HepG2 (cell line): ENCODE results near the gene CLEC3A. TPM values are rescaled to one million over a fixed set of nuclear protein-coding genes. Genes with fewer than 3 reads are reported as not detected.
"Not testable (repeated sequence)": the region's sequence is repeated elsewhere in the genome, so short reads cannot be mapped to it uniquely, and the experiment has no call there.

Experiments
- ATAC-seq: fragments of 200-7000 bp; cut with Tn5 transposase; 3 replicates; pipeline ENCODE4 v1.9.1; 2020; ENCODE audit warnings: mild to moderate bottlenecking, moderate library complexity
- BruUV-seq: library from RNA; stranded (reverse); fragments of 400-500 nt; replicated peaks from 2 replicates; lab custom pipeline; 2021; lab: Mats Ljungman, UMichigan
- CTCF ChIA-PET: fragments of 300-600 bp; formaldehyde crosslinking; extraction: SDS; loops from one replicate; lab custom pipeline; 2021; ENCODE audit warnings: low total read pairs, inconsistent platforms, low intra/inter-chr PET ratio; lab: Yijun Ruan, JAX
- POLR2A ChIA-PET: fragments of 350-600 bp; sonication (Branson Sonifier 250); formaldehyde crosslinking; loops from one replicate; lab custom pipeline; 2020; ENCODE audit warnings: antibody characterized with exemption, inconsistent platforms; lab: Yijun Ruan, JAX
- DNase-seq: peaks from one replicate; pipeline ENCODE4 v3.0.0-alpha.2; 2015; ENCODE audit warnings: low spot score
- FAIRE-seq: peaks from 3 replicates; lab custom pipeline; 2011; peaks lifted over from hg19 to GRCh38; lab: Jason Lieb, UNC
- H2AFZ ChIP-seq: one replicate; pipeline ENCODE4 v1.6.1; 2011; ENCODE audit warnings: low read length, inconsistent platforms
- H3K27ac ChIP-seq: fragments of 300-600 bp; 3 replicates; pipeline ENCODE4 v1.8.0; 2011; ENCODE audit warnings: mixed run types, mild to moderate bottlenecking, mixed read lengths, low read length, inconsistent platforms; ENCODE audit not compliant: insufficient read depth; ENCODE audit errors: extremely low read length
- H3K27me3 ChIP-seq, 2 experiments: fragments of 200-600 bp in 1 of 2; 2 replicates in 1 of 2; 3 replicates in 1 of 2; pipeline versions ENCODE4 v1.6.0 to v1.8.0; 2011; ENCODE audit warnings: low read length in 2 of 2, mild to moderate bottlenecking in 2 of 2, moderate library complexity in 2 of 2, inconsistent platforms in 1 of 2; ENCODE audit not compliant: insufficient read depth in 2 of 2, control insufficient read depth in 1 of 2
- H3K36me3 ChIP-seq, 2 experiments: fragments of 200-600 bp in 1 of 2; replicated peaks in 1 of 2; 2 replicates in 1 of 2; 3 replicates in 1 of 2; pipeline versions ENCODE4 v1.5.1 to v1.8.0; 2011; ENCODE audit warnings: low read length in 2 of 2, inconsistent platforms in 1 of 2; ENCODE audit not compliant: insufficient read depth in 2 of 2, control insufficient read depth in 1 of 2
- H3K4me1 ChIP-seq: 2 replicates; pipeline ENCODE4 v1.5.1; 2012; ENCODE audit warnings: low read length, inconsistent platforms; ENCODE audit not compliant: insufficient read depth
- H3K4me2 ChIP-seq: 2 replicates; pipeline ENCODE4 v1.6.0; 2011; ENCODE audit warnings: low read depth, low read length, inconsistent platforms
- H3K4me3 ChIP-seq, 3 experiments: fragments of 200-600 bp in 1 of 3; sonication (generic), shearing (Covaris generic) in 1 of 3; replicated peaks in 1 of 3; 2 replicates each; pipeline ENCODE4 v1.5.1; 2011 to 2016; ENCODE audit warnings: low read length in 3 of 3, inconsistent platforms in 2 of 3, low read depth in 2 of 3, mild to moderate bottlenecking in 2 of 3, control low read depth in 1 of 3, mixed read lengths in 1 of 3; ENCODE audit not compliant: insufficient read depth in 1 of 3
- H3K79me2 ChIP-seq: one replicate; pipeline ENCODE4 v1.6.1; 2011; ENCODE audit warnings: low read length, inconsistent platforms; ENCODE audit not compliant: insufficient read depth
- H3K9ac ChIP-seq: 2 replicates; pipeline ENCODE4 v1.6.0; 2011; ENCODE audit warnings: mild to moderate bottlenecking, low read depth, low read length, inconsistent platforms; ENCODE audit not compliant: insufficient read depth
- H3K9me3 ChIP-seq: 2 replicates; pipeline ENCODE4 v1.5.1; 2012; ENCODE audit warnings: mild to moderate bottlenecking, low read length
- H4K20me1 ChIP-seq: 2 replicates; pipeline ENCODE4 v1.6.0; 2011; ENCODE audit warnings: inconsistent platforms, mild to moderate bottlenecking, low read length, moderate library complexity; ENCODE audit not compliant: insufficient read depth
- CHCHD3 ChIP-seq: sonication (generic); formaldehyde crosslinking; IDR thresholded peaks from 2 replicates; pipeline ENCODE4 v1.8.0; 2022; ENCODE audit warnings: mild to moderate bottlenecking, missing genetic modification reagents, moderate library complexity
- HOXA7 ChIP-seq: sonication (generic); formaldehyde crosslinking; IDR thresholded peaks from 2 replicates; pipeline ENCODE4 v1.8.1; 2022; ENCODE audit warnings: mild to moderate bottlenecking, missing genetic modification reagents, moderate library complexity
- MTERF4 ChIP-seq: sonication (generic); formaldehyde crosslinking; IDR thresholded peaks from 2 replicates; pipeline ENCODE4 v1.8.0; 2023; ENCODE audit warnings: mild to moderate bottlenecking, missing genetic modification reagents
- TEAD2 ChIP-seq: sonication (generic); formaldehyde crosslinking; IDR thresholded peaks from 2 replicates; pipeline ENCODE4 v1.9.0; 2021; ENCODE audit warnings: missing genetic modification reagents
- ZNF639 ChIP-seq: conservative IDR thresholded peaks from 2 replicates; pipeline ENCODE4 v1.6.1; 2018; ENCODE audit warnings: missing genetic modification reagents
- WGBS: methylation state at CpG from one replicate; pipeline ENCODE4 v1.1.6; 2017; ENCODE audit warnings: low lambda C conversion rate; 5-methylcytosine and 5-hydroxymethylcytosine counted together
- in situ Hi-C: cut with HindIII; loops from 2 replicates; pipeline ENCODE4 v1.10.0; 2017; ENCODE audit warnings: low pct_unique_long_range_greater_than_20kb; ENCODE audit not compliant: extremely low pct_ligation_motif_present
- intact Hi-C: fragments of 100-400 bp; cut with micrococcal nuclease; formaldehyde crosslinking; loops from one replicate; pipeline ENCODE4 v1.10.0; 2022; ENCODE audit not compliant: unreplicated experiment
- polyA plus RNA-seq, 8 experiments: library from polyadenylated mRNA; depleted of rRNA in 3 of 8; stranded (reverse) in 7 of 8; unstranded in 1 of 8; fragments of >200 nt; fragmentation: Illumina TruSeq in 4 of 8; extraction: Trizol in 4 of 8; gene quantifications; 2 replicates each; pipeline versions ENCODE4 v1.2.1 to v1.2.3, GENCODE V29; 2011 to 2016; ENCODE audit warnings: low read depth in 4 of 8, missing spikeins in 1 of 8, mixed read lengths in 1 of 8; ENCODE audit not compliant: insufficient read depth in 1 of 8
- total RNA-seq, 5 experiments: library from RNA; depleted of rRNA; stranded (reverse); fragments of >200 nt; fragmentation: Illumina TruSeq; extraction: Trizol; gene quantifications; 2 replicates each; pipeline ENCODE4 v1.2.3, GENCODE V29; 2016; ENCODE audit warnings: low read depth in 1 of 5

CLEC3A gene
- total and polyA plus RNA-seq, 2 of the 13 experiments (the other 11 are each of a cell fraction or from before 2014, with no cell fraction given), result not detected

GRCh38 chr16:78057803-78058564 lies 35.6 kb downstream of the CLEC3A start:
- 4% methylated on average over 9 of the region's 9 CpGs for WGBS
- ATAC-seq (no peak), FAIRE-seq (no peak), DNase-seq (no peak)
- Histone ChIP-seq H3K79me2 (no peaks in the 10 kb centered on the region), H2AFZ (no peak overlapping the region), H4K20me1 (no peaks in the 10 kb centered on the region), H3K4me3 (no peak overlapping the region), H3K27ac (no peak overlapping the region), H3K27me3 (peaks cover 0 to 6% of the 10 kb centered on the region in 2 experiments; a peak in 3 of 5 replicates), H3K36me3 (no peaks in the 10 kb centered on the region), H3K9ac (no peak overlapping the region), H3K4me2 (no peak overlapping the region), H3K4me1 (peaks cover 7% of the 10 kb centered on the region; the same call in 1 of the 2 replicates), H3K9me3 (no peaks in the 10 kb centered on the region)
- intact Hi-C loops, result no loop called here
- TF ChIP-seq ZNF639, result no peak
- no peak for TF ChIP-seq CHCHD3
- TF ChIP-seq TEAD2 (CRISPR knock-in tag), result no peak
- TF ChIP-seq MTERF4, result no peak
- TF ChIP-seq HOXA7, result no peak
- in situ Hi-C loops, result no loop called here
- BruUV-seq, result no TSS peak
- ChIA-PET CTCF (no interaction called here), POLR2A (no interaction called here)

- WGBS, result 71% methylated on average over 22 of the region's 25 CpGs
- H3K27me3 ChIP-seq, ATAC-seq, BruUV-seq, H3K4me2 ChIP-seq, DNase-seq, CTCF ChIA-PET, FAIRE-seq, H2AFZ ChIP-seq, H3K9ac ChIP-seq, H3K4me1 ChIP-seq, H3K36me3 ChIP-seq, intact Hi-C loops, POLR2A ChIA-PET, H4K20me1 ChIP-seq, H3K9me3 ChIP-seq, H3K4me3 ChIP-seq, in situ Hi-C loops, H3K79me2 ChIP-seq, H3K27ac ChIP-seq: not testable (repeated sequence)
Observed at GRCh38 chr16:78059806-78060205, 37.5 kb downstream of the CLEC3A start.
